Loucy (cell line): ENCODE results near the gene ACAA2.

Experiments
- EZH2phosphoT487 ChIP-seq: fragments of 200-600 bp; IDR thresholded peaks from 2 replicates; pipeline ENCODE4 v1.6.1; 2018; ENCODE audit warnings: antibody characterized with exemption, mild to moderate bottlenecking, moderate library complexity, borderline replicate concordance
- TF ChIP-seq, protein P1 (sequence below): fragments of 200-600 bp; sonication (generic); conservative IDR thresholded peaks from 2 replicates; pipeline ENCODE4 v1.5.1; 2014; ENCODE audit warnings: mild to moderate bottlenecking, antibody characterized with exemption, low read length

DNA sequence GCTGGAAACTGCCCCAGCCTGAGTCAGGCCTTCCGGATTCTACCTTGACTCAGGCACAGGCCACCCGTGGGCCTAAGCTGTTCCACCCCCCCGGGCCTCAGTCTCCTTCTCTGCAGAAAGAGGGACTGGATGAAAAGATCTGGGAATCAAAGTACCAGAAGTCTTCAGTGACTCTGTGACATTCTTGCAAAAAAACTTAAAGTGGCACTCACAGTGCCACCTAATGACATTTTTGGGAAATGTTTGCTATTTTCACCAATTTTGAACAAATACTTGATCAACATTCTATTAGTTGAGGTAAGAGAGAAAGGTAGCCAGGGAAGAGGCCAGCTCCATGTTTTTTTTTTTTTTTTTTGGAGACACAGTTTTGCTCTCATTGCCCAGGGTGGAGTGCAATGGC is 48.3 kb upstream of the ACAA2 start:
- TF ChIP-seq, protein P1, sequence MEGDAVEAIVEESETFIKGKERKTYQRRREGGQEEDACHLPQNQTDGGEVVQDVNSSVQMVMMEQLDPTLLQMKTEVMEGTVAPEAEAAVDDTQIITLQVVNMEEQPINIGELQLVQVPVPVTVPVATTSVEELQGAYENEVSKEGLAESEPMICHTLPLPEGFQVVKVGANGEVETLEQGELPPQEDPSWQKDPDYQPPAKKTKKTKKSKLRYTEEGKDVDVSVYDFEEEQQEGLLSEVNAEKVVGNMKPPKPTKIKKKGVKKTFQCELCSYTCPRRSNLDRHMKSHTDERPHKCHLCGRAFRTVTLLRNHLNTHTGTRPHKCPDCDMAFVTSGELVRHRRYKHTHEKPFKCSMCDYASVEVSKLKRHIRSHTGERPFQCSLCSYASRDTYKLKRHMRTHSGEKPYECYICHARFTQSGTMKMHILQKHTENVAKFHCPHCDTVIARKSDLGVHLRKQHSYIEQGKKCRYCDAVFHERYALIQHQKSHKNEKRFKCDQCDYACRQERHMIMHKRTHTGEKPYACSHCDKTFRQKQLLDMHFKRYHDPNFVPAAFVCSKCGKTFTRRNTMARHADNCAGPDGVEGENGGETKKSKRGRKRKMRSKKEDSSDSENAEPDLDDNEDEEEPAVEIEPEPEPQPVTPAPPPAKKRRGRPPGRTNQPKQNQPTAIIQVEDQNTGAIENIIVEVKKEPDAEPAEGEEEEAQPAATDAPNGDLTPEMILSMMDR: peak; percentile 66
- TF ChIP-seq EZH2phosphoT487: no peak
